GM19238 (cell line): ENCODE measurements around the gene XXYLT1.
"Not testable (repeated sequence)": the region's sequence is repeated elsewhere in the genome, so short reads cannot be mapped to it uniquely, and the experiment has no call there.

Experiments used
- DNase-seq: peaks from one replicate; pipeline ENCODE4 v3.0.0; 2011; ENCODE audit warnings: low spot score; ENCODE audit not compliant: insufficient read length

XXYLT1 gene

DNA sequence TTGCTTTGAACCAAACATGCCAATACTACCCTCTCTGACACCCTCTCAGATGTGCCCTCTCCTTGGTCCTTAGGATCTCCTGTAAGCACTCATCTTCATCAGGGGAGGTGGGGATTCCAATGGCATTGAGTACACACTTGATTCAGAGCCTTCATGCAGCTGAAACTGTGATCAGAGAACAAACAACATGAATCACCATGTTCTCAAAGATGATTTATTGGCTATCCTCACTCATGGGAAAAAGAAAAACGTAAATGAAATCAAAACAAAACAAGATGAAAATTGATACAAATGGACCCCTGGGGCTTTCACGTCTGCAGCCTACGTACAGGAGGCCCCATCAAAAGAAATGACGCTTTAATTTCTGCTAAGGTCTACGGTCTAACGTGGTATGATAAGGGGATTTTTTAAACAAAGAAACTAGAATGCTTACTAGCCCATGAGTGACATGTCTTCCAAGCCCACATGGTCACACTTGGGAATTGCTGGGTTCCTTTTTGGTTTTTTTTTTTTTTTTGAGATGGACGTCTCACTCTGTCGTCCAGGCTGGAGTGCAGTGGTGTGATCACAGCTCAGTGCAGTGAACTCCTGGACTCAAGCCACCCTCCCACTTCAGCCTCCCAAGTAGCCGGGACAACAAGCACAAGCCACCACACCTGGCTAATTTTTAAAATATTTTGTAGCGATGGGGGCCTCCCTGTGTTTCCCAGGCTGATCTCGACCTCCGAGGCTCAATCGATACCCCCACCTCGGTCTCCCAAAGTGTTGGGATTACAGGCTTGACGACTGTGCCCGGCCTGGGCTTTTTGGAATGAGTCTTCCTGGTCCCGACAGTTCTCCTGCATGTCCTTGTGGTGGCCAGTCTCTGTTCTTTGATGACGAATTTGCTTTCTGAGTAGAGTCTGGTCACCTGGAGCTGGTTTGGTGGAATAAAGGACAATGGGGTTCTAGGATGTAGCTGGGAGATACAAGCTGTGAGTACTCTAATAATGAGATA, 202.6 kb downstream of the XXYLT1 start:
- DNase-seq, result no peak

GRCh38 chr3:195066441-195066841, 204.5 kb downstream of the XXYLT1 start:
- no peak for DNase-seq

- no peak for DNase-seq
Measured at GRCh38 chr3:195065864-195066185, 205.1 kb downstream of the XXYLT1 start.

DNA sequence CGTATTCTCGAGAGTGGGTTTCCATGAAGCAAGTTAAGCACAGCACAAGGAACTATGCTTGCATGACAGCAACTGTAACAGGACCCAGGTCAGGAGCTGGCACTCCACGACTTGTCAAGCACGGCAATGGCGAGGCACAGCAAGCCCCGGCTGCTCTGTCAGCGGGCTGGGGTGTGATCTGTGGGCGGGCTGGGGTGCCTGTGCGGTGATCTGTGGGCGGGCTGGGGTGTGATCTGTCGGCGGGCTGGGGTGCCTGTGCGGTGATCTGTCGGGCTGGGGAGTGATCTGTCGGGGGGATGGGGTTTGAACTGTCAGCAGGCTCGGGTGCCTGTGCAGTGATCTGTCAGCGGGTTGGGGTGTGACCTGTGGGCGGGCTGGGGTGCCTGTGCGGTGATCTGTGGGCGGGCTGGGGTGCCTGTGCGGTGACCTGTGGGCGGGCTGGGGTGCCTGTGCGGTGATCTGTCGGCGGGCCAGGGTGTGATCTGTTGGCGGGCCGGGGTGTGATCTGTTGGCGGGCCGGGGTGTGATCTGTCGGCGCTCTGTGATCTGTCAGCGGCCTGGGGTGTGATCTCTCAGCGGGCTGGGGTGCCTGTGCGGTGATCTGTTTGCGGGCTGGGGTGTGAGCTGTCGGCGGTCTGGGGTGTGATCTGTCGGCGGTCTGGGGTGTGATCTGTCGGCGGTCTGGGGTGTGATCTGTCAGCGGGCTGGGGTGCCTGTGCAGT, 205.7 kb downstream of the XXYLT1 start:
- DNase-seq, result no peak

DNA sequence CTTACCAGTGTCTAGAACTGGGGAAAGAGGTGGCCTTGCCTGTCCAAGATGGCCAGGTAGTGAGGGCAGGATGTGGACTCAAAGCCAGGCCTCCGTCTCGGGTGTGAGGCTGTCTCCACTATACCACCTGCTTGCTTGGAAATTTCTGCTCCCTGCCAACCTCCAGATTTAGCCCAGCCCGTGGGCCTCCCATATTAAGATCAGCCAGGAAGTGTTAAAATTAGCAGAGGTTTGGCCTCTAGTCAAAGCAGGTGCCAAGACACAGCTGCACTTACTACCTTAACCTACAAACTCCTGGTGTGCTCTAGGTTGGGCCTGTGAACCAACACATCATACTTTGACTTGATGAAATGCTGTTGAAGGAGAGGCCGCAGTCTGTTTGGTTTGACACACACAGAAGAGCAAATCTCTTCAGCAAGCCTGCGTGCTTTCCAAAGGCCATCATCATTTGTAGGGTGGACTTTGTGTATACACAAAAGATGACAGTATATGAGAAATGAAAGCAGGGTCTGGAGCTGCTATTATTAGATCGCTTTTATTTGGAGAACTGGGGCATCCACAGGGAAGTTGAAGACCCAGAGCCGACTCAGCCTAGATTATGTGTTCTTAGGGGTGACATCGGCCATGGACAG, 206.5 kb downstream of the XXYLT1 start:
- DNase-seq, result no peak

DNA sequence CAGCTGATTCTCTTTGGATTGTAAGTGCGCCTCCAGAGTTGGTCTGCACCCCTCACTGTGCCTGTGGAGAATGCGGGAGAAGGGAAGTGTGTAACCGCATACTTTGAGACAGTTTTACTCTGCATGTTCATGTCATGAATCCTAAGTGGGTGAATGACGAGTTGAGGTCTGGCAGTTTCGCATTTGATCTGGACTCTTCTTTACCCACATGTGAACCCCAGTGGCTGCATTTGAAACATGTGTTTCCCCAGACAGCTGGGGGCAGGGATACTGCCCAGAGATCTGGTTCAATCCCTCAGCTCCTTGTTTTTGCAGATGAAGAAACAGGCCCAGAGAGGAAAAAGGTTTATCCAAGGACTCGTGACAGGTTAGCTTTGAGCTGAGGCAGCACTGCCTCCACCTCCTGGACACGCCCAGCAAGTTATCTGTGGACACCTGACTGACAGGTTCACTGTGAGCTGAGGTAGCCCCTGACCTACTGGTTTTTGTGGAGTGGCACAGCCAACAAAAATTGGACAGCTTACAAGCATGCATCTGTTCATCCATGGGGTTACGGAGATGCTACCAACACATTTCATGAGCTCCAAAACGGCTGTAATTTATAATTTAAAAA, 207.3 kb downstream of the XXYLT1 start:
- DNase-seq, result no peak

- DNase-seq, result no peak
Measured at GRCh38 chr3:195062866-195063540, 208.0 kb downstream of the XXYLT1 start.

- DNase-seq, result no peak
Measured at GRCh38 chr3:195061756-195062655, 209.0 kb downstream of the XXYLT1 start.

DNA sequence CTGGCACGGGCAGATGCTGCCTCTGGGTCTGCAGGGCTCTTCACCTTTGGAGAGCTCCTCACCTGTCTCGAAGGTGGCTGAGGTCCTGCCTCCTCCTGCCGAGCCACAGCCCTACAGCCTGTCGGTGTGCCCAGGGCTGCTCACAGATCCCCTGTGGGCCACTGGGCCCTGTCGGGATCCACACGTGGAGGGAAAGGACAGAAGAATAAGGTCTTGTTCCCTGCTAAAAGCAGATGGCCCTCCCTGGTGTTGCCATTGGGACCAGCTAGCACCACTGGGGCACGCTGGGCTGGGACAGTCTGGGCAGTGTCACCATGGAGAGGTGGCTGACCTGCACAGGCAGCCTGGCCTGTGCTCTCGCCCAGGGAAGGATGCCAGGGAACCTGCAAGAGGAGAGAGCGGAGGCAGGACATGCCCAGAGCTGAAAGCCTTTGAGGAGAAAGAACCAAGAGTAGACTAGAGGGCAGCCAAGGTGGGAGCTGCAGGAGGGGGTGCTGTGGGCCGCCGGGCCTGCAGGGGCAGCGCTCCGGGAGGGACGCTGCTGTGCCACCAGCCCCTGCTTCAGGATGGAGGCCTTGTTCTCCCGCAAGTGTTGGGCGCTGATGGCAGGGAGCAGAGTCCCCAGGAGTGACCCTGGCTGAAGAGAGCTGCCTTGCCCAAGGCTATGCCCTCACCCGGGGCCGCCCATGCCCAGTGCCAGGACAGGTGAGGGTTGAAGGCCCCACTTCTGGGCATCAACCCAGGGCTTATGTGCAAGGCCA, 210.2 kb downstream of the XXYLT1 start:
- DNase-seq, result no peak

DNA sequence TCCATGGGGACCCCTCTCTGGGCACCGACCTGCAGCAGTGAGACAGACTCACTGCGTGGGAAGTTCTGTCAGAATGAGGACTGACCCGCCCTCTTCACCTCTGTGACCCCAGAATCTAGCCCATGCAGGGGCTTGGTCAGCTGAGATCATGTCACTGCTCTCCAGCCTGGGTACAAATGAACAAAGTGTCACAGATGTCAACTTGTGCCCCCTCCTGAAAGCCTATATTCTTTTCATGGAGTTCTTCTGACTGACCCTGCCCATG, 210.8 kb downstream of the XXYLT1 start:
- DNase-seq, result no peak

GRCh38 chr3:195059471-195060216, 211.3 kb downstream of the XXYLT1 start:
- no peak for DNase-seq

GRCh38 chr3:195059006-195059350, 212.0 kb downstream of the XXYLT1 start:
- DNase-seq, result no peak

GRCh38 chr3:195058336-195059005, 212.5 kb downstream of the XXYLT1 start:
- no peak for DNase-seq

DNA sequence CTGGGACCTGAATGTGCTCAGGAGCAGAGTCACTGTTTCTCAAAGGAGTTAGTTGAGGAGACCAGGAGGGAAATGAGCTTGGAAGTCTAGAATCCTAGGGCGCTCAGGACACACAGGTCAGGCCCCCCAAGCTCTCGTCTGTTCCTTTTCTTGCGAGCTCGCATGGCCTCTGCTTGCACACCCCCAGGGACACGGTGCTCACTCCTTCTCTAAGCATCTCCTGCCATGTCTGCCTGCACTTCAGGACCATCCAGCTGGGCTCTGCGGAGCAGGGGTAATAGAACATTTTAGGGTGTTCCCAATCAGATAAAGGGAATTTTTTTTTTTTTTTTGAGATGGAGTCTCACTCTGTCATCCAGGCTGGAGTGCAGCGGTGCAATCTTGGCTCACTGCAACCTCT, 213.2 kb downstream of the XXYLT1 start:
- DNase-seq, result no peak

DNA sequence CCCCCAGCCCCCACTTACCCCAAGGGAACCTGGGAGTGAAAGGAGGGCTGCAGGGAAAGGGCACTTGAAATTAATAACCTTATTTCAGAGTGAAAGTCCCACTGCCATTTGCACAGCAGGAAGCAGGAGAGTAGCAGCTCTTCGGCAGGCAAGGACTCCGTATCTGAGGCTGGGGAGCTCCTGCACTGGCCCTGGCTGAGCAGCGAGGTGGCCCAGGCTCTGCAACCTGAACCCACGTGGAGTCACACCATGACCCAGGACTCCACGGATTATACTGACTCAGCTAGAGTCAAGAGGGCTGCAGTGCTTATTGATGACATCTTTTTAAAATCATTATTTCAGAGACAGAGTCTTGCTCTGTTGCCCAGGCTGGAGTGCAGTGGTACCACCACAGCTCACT, 214.5 kb downstream of the XXYLT1 start:
- DNase-seq, result no peak

DNA sequence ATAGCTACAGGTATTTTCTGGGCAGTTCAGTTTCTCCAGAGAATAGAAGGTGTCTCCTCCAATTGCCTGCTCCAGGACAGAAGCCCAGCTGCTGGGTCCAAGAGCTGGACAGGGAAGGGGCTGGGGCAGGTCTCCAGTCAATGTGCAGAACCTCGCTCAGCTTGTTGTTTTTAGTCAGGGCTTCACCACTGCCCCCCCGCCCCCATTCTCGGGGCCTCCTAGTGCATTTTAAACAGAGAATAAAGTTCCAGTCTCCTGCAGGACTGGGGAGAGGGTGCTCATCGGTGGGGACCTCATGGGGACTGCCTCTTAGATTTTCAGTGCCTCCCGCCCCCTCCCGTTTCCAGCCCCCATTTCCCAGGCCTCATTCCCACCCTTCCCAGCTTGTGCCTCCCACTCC, 216.6 kb downstream of the XXYLT1 start:
- no peak for DNase-seq

GRCh38 chr3:195052939-195053338, 218.0 kb downstream of the XXYLT1 start:
- DNase-seq, result no peak

DNA sequence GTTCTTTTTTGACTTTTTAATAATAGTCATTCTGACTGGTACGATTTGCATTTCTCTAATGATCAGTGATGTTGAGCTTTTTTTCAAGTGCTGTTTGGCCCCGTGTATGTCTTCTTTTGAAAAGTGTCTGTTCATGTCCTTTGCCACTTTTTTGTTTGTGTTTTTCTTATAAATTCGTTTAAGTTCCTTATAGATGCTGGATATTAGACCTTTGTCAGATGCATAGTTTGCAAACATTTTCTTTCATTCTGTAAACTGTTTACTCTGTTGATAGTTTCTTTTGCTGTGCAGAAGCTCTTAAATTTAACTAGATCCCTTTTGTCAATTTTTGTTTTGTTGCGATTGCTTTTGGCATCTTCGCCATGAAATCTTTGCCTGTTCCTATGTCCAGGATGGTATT, 220.7 kb downstream of the XXYLT1 start:
- DNase-seq, result not testable (repeated sequence)
